ENCODE measurements around the gene PRAMEF1.

PRAMEF1 gene

GRCh38 chr1:12770620-12771019 is 20.6 kb upstream of the PRAMEF1 start:
- Histone ChIP-seq H3K9me2 (replicated peaks; ENCODE audit: control insufficient read depth, low read length) (no peaks in the 10 kb centered on the region), H3F3A (ENCODE audit: control insufficient read depth, insufficient read depth) (no peaks in the 10 kb centered on the region), H4K20me1 (ENCODE audit: control insufficient read depth, insufficient read depth, low read depth, low read length) (no peaks in the 10 kb centered on the region), H3K4me1 (ENCODE audit: control insufficient read depth, low read length) (no peaks in the 10 kb centered on the region), H3K36me3 (ENCODE audit: control insufficient read depth, low read length) (no peaks in the 10 kb centered on the region), H3K9me3 (ENCODE audit: control insufficient read depth, insufficient read depth, low read length) (no peaks in the 10 kb centered on the region), H3K27me3 (ENCODE audit: control insufficient read depth, low read length) (peaks cover 9% of the 10 kb centered on the region), H3K4me3 (ENCODE audit: low read length) (no peak overlapping the region), H3K27ac (ENCODE audit: low read depth, low read length) (no peak overlapping the region), H3K4me2 (ENCODE audit: low read length) (no peak overlapping the region), H3K79me2 (ENCODE audit: control insufficient read depth, low read length) (no peaks in the 10 kb centered on the region)
- TF ChIP-seq CTCF (IDR thresholded peaks at IDR 0.05; ENCODE audit: low read depth, low read length, poor library complexity, severe bottlenecking) = no peak
- no peak for TF ChIP-seq EZH2phosphoT487 (IDR thresholded peaks at IDR 0.05; ENCODE audit: borderline replicate concordance, low read length)

GRCh38 chr1:12771186-12771585 is 20.0 kb upstream of the PRAMEF1 start:
- no peaks in the 10 kb centered on the region for H3F3A ChIP-seq (ENCODE audit: control insufficient read depth, insufficient read depth)
- no peak for TF ChIP-seq EZH2phosphoT487 (IDR thresholded peaks at IDR 0.05; ENCODE audit: borderline replicate concordance, low read length)
- no peak for TF ChIP-seq CTCF (IDR thresholded peaks at IDR 0.05; ENCODE audit: low read depth, low read length, poor library complexity, severe bottlenecking)
- H3K9me3 ChIP-seq (ENCODE audit: control insufficient read depth, insufficient read depth, low read length) = no peaks in the 10 kb centered on the region
- no peaks in the 10 kb centered on the region for H4K20me1 ChIP-seq (ENCODE audit: control insufficient read depth, insufficient read depth, low read depth, low read length)
- peaks cover 7% of the 10 kb centered on the region for H3K27me3 ChIP-seq (ENCODE audit: control insufficient read depth, low read length)
- no peaks in the 10 kb centered on the region for H3K4me1 ChIP-seq (ENCODE audit: control insufficient read depth, low read length)
- no peaks in the 10 kb centered on the region for H3K9me2 ChIP-seq (replicated peaks; ENCODE audit: control insufficient read depth, low read length)
- no peaks in the 10 kb centered on the region for H3K79me2 ChIP-seq (ENCODE audit: control insufficient read depth, low read length)
- no peak overlapping the region for H3K4me3 ChIP-seq (ENCODE audit: low read length)
- no peak overlapping the region for H3K27ac ChIP-seq (ENCODE audit: low read depth, low read length)
- H3K36me3 ChIP-seq (ENCODE audit: control insufficient read depth, low read length) = no peaks in the 10 kb centered on the region
- no peak overlapping the region for H3K4me2 ChIP-seq (ENCODE audit: low read length)

- H3K27ac ChIP-seq (ENCODE audit: low read depth, low read length) = no peak overlapping the region
- no peaks in the 10 kb centered on the region for H3K9me2 ChIP-seq (replicated peaks; ENCODE audit: control insufficient read depth, low read length)
- H3K9me3 ChIP-seq (ENCODE audit: control insufficient read depth, insufficient read depth, low read length) = no peaks in the 10 kb centered on the region
- H3K4me1 ChIP-seq (ENCODE audit: control insufficient read depth, low read length) = no peaks in the 10 kb centered on the region
- no peak overlapping the region for H3K4me3 ChIP-seq (ENCODE audit: low read length)
- no peaks in the 10 kb centered on the region for H3K79me2 ChIP-seq (ENCODE audit: control insufficient read depth, low read length)
- no peak for TF ChIP-seq CTCF (IDR thresholded peaks at IDR 0.05; ENCODE audit: low read depth, low read length, poor library complexity, severe bottlenecking)
- no peak for TF ChIP-seq EZH2phosphoT487 (IDR thresholded peaks at IDR 0.05; ENCODE audit: borderline replicate concordance, low read length)
- H3K36me3 ChIP-seq (ENCODE audit: control insufficient read depth, low read length) = no peaks in the 10 kb centered on the region
- H3K27me3 ChIP-seq (ENCODE audit: control insufficient read depth, low read length) = peaks cover 7% of the 10 kb centered on the region
- H3F3A ChIP-seq (ENCODE audit: control insufficient read depth, insufficient read depth) = no peaks in the 10 kb centered on the region
- H4K20me1 ChIP-seq (ENCODE audit: control insufficient read depth, insufficient read depth, low read depth, low read length) = no peaks in the 10 kb centered on the region
- no peak overlapping the region for H3K4me2 ChIP-seq (ENCODE audit: low read length)
Measured at GRCh38 chr1:12772520-12772919, 18.7 kb upstream of the PRAMEF1 start.

- H3K27ac ChIP-seq (ENCODE audit: low read depth, low read length) = no peak within 1 kb of the TSS
- H3K9me2 ChIP-seq (replicated peaks; ENCODE audit: control insufficient read depth, low read length) = no peaks in the 10 kb centered on the region
- no peaks in the 10 kb centered on the region for H3F3A ChIP-seq (ENCODE audit: control insufficient read depth, insufficient read depth)
- no peaks in the 10 kb centered on the region for H4K20me1 ChIP-seq (ENCODE audit: control insufficient read depth, insufficient read depth, low read depth, low read length)
- H3K27me3 ChIP-seq (ENCODE audit: control insufficient read depth, low read length) = peaks cover 7% of the 10 kb centered on the region
- H3K4me3 ChIP-seq (ENCODE audit: low read length) = no peak within 1 kb of the TSS
- H3K36me3 ChIP-seq (ENCODE audit: control insufficient read depth, low read length) = no peaks in the 10 kb centered on the region
- H3K4me1 ChIP-seq (ENCODE audit: control insufficient read depth, low read length) = no peaks in the 10 kb centered on the region
- no peak for TF ChIP-seq EZH2phosphoT487 (IDR thresholded peaks at IDR 0.05; ENCODE audit: borderline replicate concordance, low read length)
- TF ChIP-seq CTCF (IDR thresholded peaks at IDR 0.05; ENCODE audit: low read depth, low read length, poor library complexity, severe bottlenecking) = no peak
- no peaks in the 10 kb centered on the region for H3K9me3 ChIP-seq (ENCODE audit: control insufficient read depth, insufficient read depth, low read length)
- no peak within 1 kb of the TSS for H3K4me2 ChIP-seq (ENCODE audit: low read length)
- H3K79me2 ChIP-seq (ENCODE audit: control insufficient read depth, low read length) = no peaks in the 10 kb centered on the region
Measured at GRCh38 chr1:12773438-12773837, 17.8 kb upstream of the PRAMEF1 start, which contains the start of gene PRAMEF12. TSS of gene PRAMEF12 (plus strand) at chr1:12773738. CDS start at chr1:12774868, 1,130 bp downstream.
